ENCODE measurements around the gene PRSS27.
"Not testable (repeated sequence)": the region's sequence is repeated elsewhere in the genome, so short reads cannot be mapped to it uniquely, and the experiment has no call there.

PRSS27 gene

GRCh38 chr16:2692948-2693651 lies 26.9 kb downstream of the PRSS27 start:
- H3K27ac Mint-ChIP-seq: peak overlapping the region; percentile 56
- H3K4me1 Mint-ChIP-seq (ENCODE audit: low read depth): peaks cover 46% of the 10 kb centered on the region
- H3K9me3 Mint-ChIP-seq: no peaks in the 10 kb centered on the region
- H3K4me3 Mint-ChIP-seq: no peak overlapping the region
- intact Hi-C loops (cut with micrococcal nuclease): no loop called here
- no peaks in the 10 kb centered on the region for H3K27me3 Mint-ChIP-seq
- peaks cover 62% of the 10 kb centered on the region for H3K36me3 Mint-ChIP-seq (ENCODE audit: low read depth)

GRCh38 chr16:2692251-2692947 lies 27.6 kb downstream of the PRSS27 start:
- Mint-ChIP-seq H3K36me3 (ENCODE audit: low read depth) (peaks cover 55% of the 10 kb centered on the region), H3K4me3 (no peak overlapping the region), H3K27ac (peak overlapping the region; percentile 56), H3K27me3 (no peaks in the 10 kb centered on the region), H3K4me1 (ENCODE audit: low read depth) (peaks cover 53% of the 10 kb centered on the region), H3K9me3 (no peaks in the 10 kb centered on the region)
- intact Hi-C loops (cut with micrococcal nuclease): no loop called here

- Mint-ChIP-seq H3K4me3 (no peak overlapping the region), H3K36me3 (ENCODE audit: low read depth) (peaks cover 47% of the 10 kb centered on the region), H3K9me3 (no peaks in the 10 kb centered on the region), H3K27me3 (no peaks in the 10 kb centered on the region), H3K27ac (peak overlapping the region; percentile 56), H3K4me1 (ENCODE audit: low read depth) (peaks cover 60% of the 10 kb centered on the region)
- intact Hi-C loops (cut with micrococcal nuclease): no loop called here
Measured at GRCh38 chr16:2691491-2692248, 28.4 kb downstream of the PRSS27 start.

GRCh38 chr16:2690852-2691251 lies 29.2 kb downstream of the PRSS27 start:
- peaks cover 43% of the 10 kb centered on the region for H3K36me3 Mint-ChIP-seq (ENCODE audit: low read depth)
- no peaks in the 10 kb centered on the region for H3K9me3 Mint-ChIP-seq
- no peaks in the 10 kb centered on the region for H3K27me3 Mint-ChIP-seq
- H3K4me3 Mint-ChIP-seq: no peak overlapping the region
- intact Hi-C loops (cut with micrococcal nuclease): no loop called here
- H3K4me1 Mint-ChIP-seq (ENCODE audit: low read depth): peaks cover 60% of the 10 kb centered on the region
- peak overlapping the region; percentile 41 for H3K27ac Mint-ChIP-seq

- Mint-ChIP-seq H3K4me3 (no peak overlapping the region), H3K36me3 (ENCODE audit: low read depth) (peaks cover 43% of the 10 kb centered on the region), H3K9me3 (no peaks in the 10 kb centered on the region), H3K27ac (peak overlapping the region; percentile 41), H3K4me1 (ENCODE audit: low read depth) (peaks cover 60% of the 10 kb centered on the region), H3K27me3 (no peaks in the 10 kb centered on the region)
- intact Hi-C loops (cut with micrococcal nuclease): no loop called here
Measured at GRCh38 chr16:2689968-2690801, 29.8 kb downstream of the PRSS27 start.

GRCh38 chr16:2689422-2689821 lies 30.6 kb downstream of the PRSS27 start:
- H3K27me3 Mint-ChIP-seq; H3K4me3 Mint-ChIP-seq; intact Hi-C loops (cut with micrococcal nuclease); H3K9me3 Mint-ChIP-seq; H3K27ac Mint-ChIP-seq: not testable (repeated sequence)
- Mint-ChIP-seq H3K36me3 (ENCODE audit: low read depth) (peaks cover 43% of the 10 kb centered on the region), H3K4me1 (ENCODE audit: low read depth) (peaks cover 66% of the 10 kb centered on the region)

GRCh38 chr16:2687531-2688308 lies 32.3 kb downstream of the PRSS27 start:
- intact Hi-C loops (cut with micrococcal nuclease): no loop called here
- Mint-ChIP-seq H3K4me3 (peak overlapping the region; percentile 71), H3K27ac (peak overlapping the region; percentile 82), H3K36me3 (ENCODE audit: low read depth) (peaks cover 36% of the 10 kb centered on the region), H3K27me3 (no peaks in the 10 kb centered on the region), H3K4me1 (ENCODE audit: low read depth) (peaks cover 56% of the 10 kb centered on the region), H3K9me3 (no peaks in the 10 kb centered on the region)

- H3K4me3 Mint-ChIP-seq: peak overlapping the region; percentile 71
- peaks cover 36% of the 10 kb centered on the region for H3K36me3 Mint-ChIP-seq (ENCODE audit: low read depth)
- intact Hi-C loops (cut with micrococcal nuclease): no loop called here
Measured at GRCh38 chr16:2686912-2687507, 33.0 kb downstream of the PRSS27 start.

GRCh38 chr16:2686075-2686474 lies 33.9 kb downstream of the PRSS27 start:
- H3K27me3 Mint-ChIP-seq; intact Hi-C loops (cut with micrococcal nuclease); H3K9me3 Mint-ChIP-seq; H3K4me3 Mint-ChIP-seq: not testable (repeated sequence)
- H3K4me1 Mint-ChIP-seq (ENCODE audit: low read depth): peaks cover 40% of the 10 kb centered on the region
- peaks cover 28% of the 10 kb centered on the region for H3K36me3 Mint-ChIP-seq (ENCODE audit: low read depth)
- peak overlapping the region; percentile 67 for H3K27ac Mint-ChIP-seq

More at GRCh38 chr16:2686912-2687507, 33.0 kb downstream of the PRSS27 start:
- no peaks in the 10 kb centered on the region for H3K27me3 Mint-ChIP-seq
- H3K27ac Mint-ChIP-seq: peak overlapping the region; percentile 82
- H3K4me1 Mint-ChIP-seq (ENCODE audit: low read depth): peaks cover 49% of the 10 kb centered on the region
- H3K9me3 Mint-ChIP-seq: no peaks in the 10 kb centered on the region

- Mint-ChIP-seq H3K4me3 (peak overlapping the region; percentile 93), H3K4me1 (ENCODE audit: low read depth) (peaks cover 20% of the 10 kb centered on the region), H3K36me3 (ENCODE audit: low read depth) (peaks cover 19% of the 10 kb centered on the region), H3K27ac (peak overlapping the region; percentile 93)
- H3K27me3 Mint-ChIP-seq; H3K9me3 Mint-ChIP-seq; intact Hi-C loops (cut with micrococcal nuclease): not testable (repeated sequence)
Measured at GRCh38 chr16:2683041-2683440, 37.0 kb downstream of the PRSS27 start.

- Mint-ChIP-seq H3K4me3 (peak within 1 kb of the TSS; percentile 93), H3K27ac (peak within 1 kb of the TSS; percentile 93), H3K4me1 (ENCODE audit: low read depth) (peaks cover 13% of the 10 kb centered on the region), H3K9me3 (no peaks in the 10 kb centered on the region), H3K27me3 (no peaks in the 10 kb centered on the region), H3K36me3 (ENCODE audit: low read depth) (peaks cover 19% of the 10 kb centered on the region)
- intact Hi-C loops (cut with micrococcal nuclease): no loop called here
Measured at GRCh38 chr16:2682209-2683021, 37.6 kb downstream of the PRSS27 start, which contains the start of gene KCTD5. TSS of gene KCTD5 (plus strand) at chr16:2682523. CDS start at chr16:2682549, 26 bp downstream.

GRCh38 chr16:2680360-2680759 lies 39.7 kb downstream of the PRSS27 start:
- peaks cover 14% of the 10 kb centered on the region for H3K4me1 Mint-ChIP-seq (ENCODE audit: low read depth)
- H3K27ac Mint-ChIP-seq; H3K4me3 Mint-ChIP-seq; H3K27me3 Mint-ChIP-seq; intact Hi-C loops (cut with micrococcal nuclease); H3K9me3 Mint-ChIP-seq: not testable (repeated sequence)
- H3K36me3 Mint-ChIP-seq (ENCODE audit: low read depth): peaks cover 19% of the 10 kb centered on the region

Data from dendritic cell treated with granulocyte-macrophage colony-stimulating factor and Interleukin-4, amounts not matched to agents 40 ng/mL and 50 ng/mL, for 4 days (primary cell).